Measurements from ENCODE around the gene RBM20. TPM values are rescaled to one million over a fixed set of nuclear protein-coding genes. Genes with fewer than 3 reads are reported as not detected.

The RBM20 gene
- total RNA-seq, 1 experiment from 2014 or later: 0.17 TPM

GRCh38 chr10:110774069-110775019 is 130.2 kb downstream of the RBM20 start:
- Mint-ChIP-seq H3K27me3 (ENCODE audit: low read depth) (peaks cover 2% of the 10 kb centered on the region; the same call in 1 of the 2 replicates), H3K4me1 (no peaks in the 10 kb centered on the region), H3K36me3 (ENCODE audit: insufficient read depth in 1 of 3, low read depth in 3 of 3) (no peaks in the 10 kb centered on the region), H3K4me3 (no peak overlapping the region), H3K9me3 (no peaks in the 10 kb centered on the region), H3K27ac (peak overlapping the region in 1 of 3 experiments; percentile 49; a peak in 1 of 7 replicates)
- Histone ChIP-seq H4K20me1 (ENCODE audit: control insufficient read depth, insufficient read depth, insufficient read length) (no peaks in the 10 kb centered on the region), H3K56ac (ENCODE audit: insufficient read length, low read depth, low read length) (no peak overlapping the region), H4K91ac (ENCODE audit: insufficient read length, low read depth, low read length) (no peak overlapping the region), H3K18ac (ENCODE audit: insufficient read length, low read depth, low read length) (no peak overlapping the region), H4K8ac (replicated peaks; ENCODE audit: insufficient read length, low read depth, low read length) (no peak overlapping the region), H2BK15ac (ENCODE audit: low read depth, low read length) (no peak overlapping the region), H3K27me3 (ENCODE audit: insufficient read depth, low read length) (no peaks in the 10 kb centered on the region), H3K23ac (ENCODE audit: insufficient read length, low read depth, low read length) (no peak overlapping the region), H2AK5ac (ENCODE audit: insufficient read length, low read length) (no peak overlapping the region), H3K14ac (ENCODE audit: insufficient read depth, low read length) (no peak overlapping the region), H2BK5ac (ENCODE audit: insufficient read length, low read length) (no peak overlapping the region), H3K4me2 (ENCODE audit: insufficient read depth, insufficient read length, low read length) (no peak overlapping the region), H2BK20ac (ENCODE audit: low read depth, low read length, poor library complexity, severe bottlenecking) (no peak overlapping the region), H3K79me1 (ENCODE audit: insufficient read depth, low read depth, low read length, poor library complexity, severe bottlenecking) (no peaks in the 10 kb centered on the region), H2BK120ac (ENCODE audit: low read depth, low read length, poor library complexity, severe bottlenecking) (no peak overlapping the region), H3K9me3 (ENCODE audit: control insufficient read depth, low read depth, low read length) (no peaks in the 10 kb centered on the region), H2BK12ac (ENCODE audit: insufficient read length, low read depth, low read length) (no peak overlapping the region), H2AFZ (ENCODE audit: low read length) (no peak overlapping the region), H4K5ac (ENCODE audit: insufficient read length, low read depth, low read length) (no peak overlapping the region), H3K9ac (ENCODE audit: extremely low read depth, insufficient read length, low read length) (no peak overlapping the region), H3K27ac (ENCODE audit: insufficient read length, low read depth, low read length) (no peak overlapping the region), H3T11ph (ENCODE audit: low read length) (no peak overlapping the region), H3K4me1 (ENCODE audit: insufficient read depth, low read length) (no peaks in the 10 kb centered on the region), H3K4ac (ENCODE audit: low read depth, low read length) (no peak overlapping the region), H3K23me2 (ENCODE audit: insufficient read length, low read depth, low read length, poor library complexity, severe bottlenecking) (no peaks in the 10 kb centered on the region), H3K79me2 (ENCODE audit: insufficient read depth, low read length) (no peaks in the 10 kb centered on the region)
- no peak for TF ChIP-seq CTCF (conservative IDR thresholded peaks at IDR 0.05)
- no CpG with 5 or more reads among the region's 8 CpGs for WGBS (ENCODE audit: extremely low coverage, insufficient read length, low lambda C conversion rate)
- no peak for DNase-seq
